Tibial nerve (tissue), 4 donors: ENCODE results near the gene PLA2G2E. TPM values are rescaled to one million over a fixed set of nuclear protein-coding genes. Genes with fewer than 3 reads are reported as not detected.

Experiments used
- DNase-seq, 2 donors: peaks; one replicate each; pipeline ENCODE4 v3.0.0-alpha.2; 2019; ENCODE audit warnings: low spot score in 2 of 2
- H3K27ac ChIP-seq, 4 donors: fragments of 200-600 bp; sonication (generic) in 3 of 4; one replicate each; pipeline ENCODE4 v1.5.1; 2017 to 2019; ENCODE audit warnings: mild to moderate bottlenecking in 1 of 4
- H3K27me3 ChIP-seq, 2 donors: fragments of 200-600 bp; sonication (generic) in 1 of 2; one replicate each; pipeline versions ENCODE4 v1.5.1 to v1.6.0; 2017 to 2019
- H3K36me3 ChIP-seq, 3 donors: fragments of 200-600 bp; sonication (generic); one replicate each; pipeline ENCODE4 v1.5.1; 2018 to 2019
- H3K4me1 ChIP-seq, 4 donors: fragments of 200-600 bp; sonication (generic) in 3 of 4; one replicate each; pipeline ENCODE4 v1.5.1; 2017 to 2019
- H3K4me3 ChIP-seq, 4 donors: fragments of 200-600 bp; sonication (generic) in 3 of 4; one replicate each; pipeline ENCODE4 v1.5.1; 2017 to 2019; ENCODE audit warnings: mild to moderate bottlenecking in 1 of 4, moderate library complexity in 1 of 4
- H3K9me3 ChIP-seq, 4 donors: fragments of 200-600 bp; sonication (generic) in 3 of 4; one replicate each; pipeline ENCODE4 v1.5.1; 2017 to 2019
- EP300 ChIP-seq, 2 donors: sonication (generic); formaldehyde crosslinking; IDR thresholded peaks; one replicate each; pipeline ENCODE4 v1.6.1; 2017; ENCODE audit warnings: antibody characterized with exemption in 2 of 2, mild to moderate bottlenecking in 1 of 2
- POLR2A ChIP-seq, 2 donors: fragments of 450-650 bp; IDR thresholded peaks; one replicate each; pipeline ENCODE4 v1.6.1; 2017; ENCODE audit warnings: antibody characterized with exemption in 2 of 2, mild to moderate bottlenecking in 2 of 2, moderate library complexity in 2 of 2
- WGBS, 2 donors: methylation state at CpG; one replicate each; pipeline ENCODE4 v1.1.5; 2018; 5-methylcytosine and 5-hydroxymethylcytosine counted together
- total RNA-seq, 4 donors: library from RNA; depleted of rRNA; stranded (reverse); fragments of >200 nt; gene quantifications; one replicate each; pipeline ENCODE4 v1.1.0, GENCODE V29; 2016
- TF ChIP-seq, protein P1 (sequence below), 5 experiments: fragments of 200-600 bp in 3 of 5; fragments of 450-650 bp in 2 of 5; sonication (generic) in 3 of 5; IDR thresholded peaks; one replicate each; pipeline ENCODE4 v1.5.1; 2016 to 2019; ENCODE audit warnings: antibody characterized with exemption in 5 of 5, mild to moderate bottlenecking in 3 of 5, moderate library complexity in 2 of 5

The PLA2G2E gene
- total RNA-seq, 4 donors from 2014 or later: not detected

DNA sequence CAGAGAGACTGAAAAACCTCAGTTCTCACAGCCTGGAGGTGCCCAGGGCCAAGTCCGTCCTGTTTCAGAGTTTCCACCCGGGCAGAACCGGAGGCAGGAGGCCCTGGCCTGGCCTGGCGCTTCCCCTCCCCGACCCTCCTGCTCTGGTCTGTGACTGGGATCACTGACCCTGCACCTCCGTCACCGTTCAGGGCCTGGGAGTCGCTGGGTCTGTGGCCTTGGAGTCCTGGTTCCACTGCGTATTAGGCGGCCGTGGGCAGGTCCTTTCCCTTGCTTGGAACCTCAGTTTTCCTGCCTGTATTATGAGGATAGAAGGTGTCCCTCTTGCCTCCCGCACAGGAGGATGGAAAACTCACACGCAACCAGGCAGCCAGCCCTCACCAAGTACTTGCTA is 533 bp upstream of the PLA2G2E start:
- H3K27me3 ChIP-seq: peaks cover 0 to 8% of the 10 kb centered on the region in 2 donors
- H3K4me3 ChIP-seq: no peak overlapping the region
- 64 to 68% methylated on average over 13 of the region's 13 CpGs for WGBS, 2 donors
- TF ChIP-seq, protein P1, sequence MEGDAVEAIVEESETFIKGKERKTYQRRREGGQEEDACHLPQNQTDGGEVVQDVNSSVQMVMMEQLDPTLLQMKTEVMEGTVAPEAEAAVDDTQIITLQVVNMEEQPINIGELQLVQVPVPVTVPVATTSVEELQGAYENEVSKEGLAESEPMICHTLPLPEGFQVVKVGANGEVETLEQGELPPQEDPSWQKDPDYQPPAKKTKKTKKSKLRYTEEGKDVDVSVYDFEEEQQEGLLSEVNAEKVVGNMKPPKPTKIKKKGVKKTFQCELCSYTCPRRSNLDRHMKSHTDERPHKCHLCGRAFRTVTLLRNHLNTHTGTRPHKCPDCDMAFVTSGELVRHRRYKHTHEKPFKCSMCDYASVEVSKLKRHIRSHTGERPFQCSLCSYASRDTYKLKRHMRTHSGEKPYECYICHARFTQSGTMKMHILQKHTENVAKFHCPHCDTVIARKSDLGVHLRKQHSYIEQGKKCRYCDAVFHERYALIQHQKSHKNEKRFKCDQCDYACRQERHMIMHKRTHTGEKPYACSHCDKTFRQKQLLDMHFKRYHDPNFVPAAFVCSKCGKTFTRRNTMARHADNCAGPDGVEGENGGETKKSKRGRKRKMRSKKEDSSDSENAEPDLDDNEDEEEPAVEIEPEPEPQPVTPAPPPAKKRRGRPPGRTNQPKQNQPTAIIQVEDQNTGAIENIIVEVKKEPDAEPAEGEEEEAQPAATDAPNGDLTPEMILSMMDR (IDR thresholded peaks at IDR 0.05): no peak
- TF ChIP-seq POLR2A (IDR thresholded peaks at IDR 0.05) (no peak), EP300 (IDR thresholded peaks at IDR 0.05) (no peak)
- no peaks in the 10 kb centered on the region for H3K9me3 ChIP-seq
- DNase-seq: no peak
- H3K4me1 ChIP-seq: no peaks in the 10 kb centered on the region
- no peaks in the 10 kb centered on the region for H3K36me3 ChIP-seq
- no peak overlapping the region for H3K27ac ChIP-seq

DNA sequence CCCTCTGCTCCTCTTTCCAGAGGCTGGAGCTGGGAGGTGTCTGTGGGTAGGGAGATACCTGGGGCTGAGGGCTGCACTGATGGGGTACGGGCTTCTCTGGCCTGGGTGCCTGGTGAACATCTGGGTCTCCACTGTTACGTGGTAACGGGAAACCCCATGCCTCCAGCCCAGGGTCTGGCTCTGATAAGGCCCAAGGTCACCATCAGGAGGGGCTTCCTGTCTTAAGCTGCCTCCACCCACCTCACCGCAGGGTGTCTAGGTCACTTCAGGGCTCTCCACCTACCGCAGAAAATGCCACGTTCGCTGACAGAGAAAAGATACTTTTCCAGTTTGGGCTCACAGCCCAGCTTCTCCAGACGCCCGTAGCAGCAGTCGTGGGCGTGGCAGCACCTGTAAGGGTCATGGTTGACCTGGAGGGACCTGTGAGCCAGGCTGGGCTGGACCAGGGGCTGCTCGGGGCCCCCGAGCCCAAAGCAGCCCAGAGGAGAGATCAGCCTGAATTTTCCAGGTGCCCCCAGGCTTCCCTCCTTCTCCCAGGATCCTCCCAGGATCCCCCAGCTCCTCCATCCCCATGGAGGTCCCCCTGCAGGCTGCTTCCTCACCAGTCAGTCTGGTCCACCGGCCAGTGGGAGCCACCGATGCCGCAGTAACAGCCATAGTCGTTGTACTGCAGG is 1.3 kb downstream of the PLA2G2E start:
- H3K9me3 ChIP-seq: no peaks in the 10 kb centered on the region
- no peak overlapping the region for H3K27ac ChIP-seq
- peaks cover 0 to 8% of the 10 kb centered on the region in 2 donors for H3K27me3 ChIP-seq
- DNase-seq: no peak
- no peaks in the 10 kb centered on the region for H3K36me3 ChIP-seq
- WGBS, 2 donors: 69 to 74% methylated on average over 12 to 16 of the region's 17 CpGs
- TF ChIP-seq POLR2A (IDR thresholded peaks at IDR 0.05): no peak
- TF ChIP-seq, protein P1 (IDR thresholded peaks at IDR 0.05): no peak
- H3K4me3 ChIP-seq: no peak overlapping the region
- H3K4me1 ChIP-seq: peaks cover 0 to 4% (median 0%) of the 10 kb centered on the region in 4 donors

GRCh38 chr1:19921310-19921709 is 2.1 kb downstream of the PLA2G2E start:
- WGBS, 2 donors: 81 to 82% methylated on average over 13 of the region's 13 CpGs
- no peak for DNase-seq
- Histone ChIP-seq H3K9me3 (no peaks in the 10 kb centered on the region), H3K4me1 (peaks cover 0 to 4% (median 0%) of the 10 kb centered on the region in 4 donors), H3K27me3 (peaks cover 0 to 8% of the 10 kb centered on the region in 2 donors), H3K27ac (no peak overlapping the region), H3K36me3 (no peaks in the 10 kb centered on the region), H3K4me3 (no peak overlapping the region)
- TF ChIP-seq POLR2A (IDR thresholded peaks at IDR 0.05) (no peak), EP300 (IDR thresholded peaks at IDR 0.05) (no peak)
- TF ChIP-seq, protein P1 (IDR thresholded peaks at IDR 0.05): no peak

- DNase-seq: no peak
- H3K4me3 ChIP-seq: no peak overlapping the region
- no peak for TF ChIP-seq EP300 (IDR thresholded peaks at IDR 0.05)
- TF ChIP-seq, protein P1 (IDR thresholded peaks at IDR 0.05): no peak
- TF ChIP-seq POLR2A (IDR thresholded peaks at IDR 0.05): no peak
- H3K36me3 ChIP-seq: peaks cover 0 to 5% (median 0%) of the 10 kb centered on the region in 3 donors
- 89 to 91% methylated on average over 18 to 19 of the region's 19 CpGs for WGBS, 2 donors
- peaks cover 0 to 8% of the 10 kb centered on the region in 2 donors for H3K27me3 ChIP-seq
- peaks cover 0 to 4% (median 0%) of the 10 kb centered on the region in 4 donors for H3K4me1 ChIP-seq
- no peaks in the 10 kb centered on the region for H3K9me3 ChIP-seq
- H3K27ac ChIP-seq: no peak overlapping the region
These were observed 3.2 kb downstream of the PLA2G2E start for GRCh38 chr1:19920132-19920710.

GRCh38 chr1:19918057-19918456 is 5.4 kb downstream of the PLA2G2E start:
- 16 to 20% methylated on average over 6 of the region's 6 CpGs for WGBS, 2 donors
- TF ChIP-seq, protein P1 (IDR thresholded peaks at IDR 0.05): peak; percentile 81 to 90 (median 83)
- no peak for TF ChIP-seq EP300 (IDR thresholded peaks at IDR 0.05)

More at GRCh38 chr1:19918057-19918456, 5.4 kb downstream of the PLA2G2E start:
- H3K27ac ChIP-seq: no peak overlapping the region
- peaks cover 0 to 26% (median 0%) of the 10 kb centered on the region in 3 donors for H3K36me3 ChIP-seq
- H3K9me3 ChIP-seq: no peaks in the 10 kb centered on the region
- H3K4me1 ChIP-seq: peaks cover 0 to 4% (median 0%) of the 10 kb centered on the region in 4 donors
- DNase-seq: peak; percentile 71 to 90
- no peak overlapping the region for H3K4me3 ChIP-seq
- H3K27me3 ChIP-seq: no peaks in the 10 kb centered on the region
